ELF-1 (cell line): ENCODE measurements around the gene TBCD.
"Not testable (repeated sequence)": the region's sequence is repeated elsewhere in the genome, so short reads cannot be mapped to it uniquely, and the experiment has no call there.

Experiments
- DNase-seq: peaks from one replicate; pipeline ENCODE4 v3.0.0-alpha.2; 2016; ENCODE audit warnings: low read depth, low spot score

TBCD gene

GRCh38 chr17:82767041-82767754, 15.3 kb downstream of the TBCD start:
- DNase-seq: peak; percentile 53

GRCh38 chr17:82769041-82769440, 17.2 kb downstream of the TBCD start:
- DNase-seq: no peak

- no peak for DNase-seq
Observed at GRCh38 chr17:82772026-82772425, 20.2 kb downstream of the TBCD start.

GRCh38 chr17:82774456-82774855, 22.6 kb downstream of the TBCD start:
- DNase-seq: not testable (repeated sequence)

- peak; percentile 86 for DNase-seq
Observed at GRCh38 chr17:82775001-82775823, 23.3 kb downstream of the TBCD start.

GRCh38 chr17:82776454-82776853, 24.6 kb downstream of the TBCD start:
- no peak for DNase-seq

- DNase-seq: not testable (repeated sequence)
Observed at GRCh38 chr17:82777778-82778375, 26.0 kb downstream of the TBCD start.

- DNase-seq: no peak
Observed at GRCh38 chr17:82779541-82779940, 27.7 kb downstream of the TBCD start.

- DNase-seq: no peak
Observed at GRCh38 chr17:82780195-82780594, 28.3 kb downstream of the TBCD start.

GRCh38 chr17:82780971-82781893, 29.4 kb downstream of the TBCD start:
- DNase-seq: no peak

GRCh38 chr17:82781894-82782274, 30.0 kb downstream of the TBCD start:
- peak; percentile 89 for DNase-seq

GRCh38 chr17:82782657-82783207, 30.9 kb downstream of the TBCD start:
- no peak for DNase-seq

- no peak for DNase-seq
Observed at GRCh38 chr17:82783498-82783897, 31.6 kb downstream of the TBCD start.

- not testable (repeated sequence) for DNase-seq
Observed at GRCh38 chr17:82785581-82785980, 33.7 kb downstream of the TBCD start.

GRCh38 chr17:82786427-82786826, 34.6 kb downstream of the TBCD start:
- no peak for DNase-seq

- no peak for DNase-seq
Observed at GRCh38 chr17:82787081-82787848, 35.4 kb downstream of the TBCD start.

- no peak for DNase-seq
Observed at GRCh38 chr17:82788206-82789001, 36.5 kb downstream of the TBCD start.

- no peak for DNase-seq
Observed at GRCh38 chr17:82789051-82789592, 37.3 kb downstream of the TBCD start.

GRCh38 chr17:82789806-82790205, 37.9 kb downstream of the TBCD start:
- DNase-seq: no peak
